Endothelial cell (in vitro differentiated cells): ENCODE data around the gene PPOX. TPM values are rescaled to one million over a fixed set of nuclear protein-coding genes. Genes with fewer than 3 reads are reported as not detected.
A peak's percentile ranks its signal among the peaks of the same experiment; 100 is the strongest.

Experiments
- DNase-seq: peaks from one replicate; pipeline ENCODE4 v3.0.0; 2021; ENCODE audit warnings: low spot score
- H3K27ac Mint-ChIP-seq: one replicate; pipeline ENCODE4 v1.8.0; 2021; ENCODE audit warnings: mixed read lengths, inconsistent platforms; ENCODE audit not compliant: unreplicated experiment
- H3K27me3 Mint-ChIP-seq: one replicate; pipeline ENCODE4 v1.8.0; 2021; ENCODE audit warnings: mild to moderate bottlenecking, moderate library complexity, mixed read lengths, inconsistent platforms; ENCODE audit not compliant: unreplicated experiment
- H3K36me3 Mint-ChIP-seq: one replicate; pipeline ENCODE4 v1.8.0; 2021; ENCODE audit warnings: mild to moderate bottlenecking, low read depth, mixed read lengths, inconsistent platforms; ENCODE audit not compliant: unreplicated experiment
- H3K4me1 Mint-ChIP-seq: one replicate; pipeline ENCODE4 v1.8.0; 2021; ENCODE audit warnings: mild to moderate bottlenecking, mixed read lengths, inconsistent platforms; ENCODE audit not compliant: unreplicated experiment
- H3K4me3 Mint-ChIP-seq: one replicate; pipeline ENCODE4 v1.8.0; 2021; ENCODE audit warnings: mild to moderate bottlenecking, mixed read lengths, inconsistent platforms; ENCODE audit not compliant: unreplicated experiment
- H3K9me3 Mint-ChIP-seq: one replicate; pipeline ENCODE4 v1.8.0; 2021; ENCODE audit warnings: mixed read lengths, inconsistent platforms; ENCODE audit not compliant: unreplicated experiment
- total RNA-seq: library from RNA; stranded (reverse); fragmentation: NEBNext Ultra II Directional; extraction: Animal tissue kit (Norgen Biotek cat#: 25700); gene quantifications from one replicate; pipeline ENCODE4 v1.2.1, GENCODE V29; 2021; ENCODE audit not compliant: unreplicated experiment
- TF ChIP-seq, protein P1 (sequence below): fragments of 200-600 bp; sonication (generic); IDR thresholded peaks from one replicate; pipeline ENCODE4 v1.5.0; 2021; ENCODE audit warnings: antibody characterized with exemption; ENCODE audit not compliant: unreplicated experiment

Gene PPOX
- total RNA-seq, 1 donor from 2014 or later: 39.0 TPM

DNA sequence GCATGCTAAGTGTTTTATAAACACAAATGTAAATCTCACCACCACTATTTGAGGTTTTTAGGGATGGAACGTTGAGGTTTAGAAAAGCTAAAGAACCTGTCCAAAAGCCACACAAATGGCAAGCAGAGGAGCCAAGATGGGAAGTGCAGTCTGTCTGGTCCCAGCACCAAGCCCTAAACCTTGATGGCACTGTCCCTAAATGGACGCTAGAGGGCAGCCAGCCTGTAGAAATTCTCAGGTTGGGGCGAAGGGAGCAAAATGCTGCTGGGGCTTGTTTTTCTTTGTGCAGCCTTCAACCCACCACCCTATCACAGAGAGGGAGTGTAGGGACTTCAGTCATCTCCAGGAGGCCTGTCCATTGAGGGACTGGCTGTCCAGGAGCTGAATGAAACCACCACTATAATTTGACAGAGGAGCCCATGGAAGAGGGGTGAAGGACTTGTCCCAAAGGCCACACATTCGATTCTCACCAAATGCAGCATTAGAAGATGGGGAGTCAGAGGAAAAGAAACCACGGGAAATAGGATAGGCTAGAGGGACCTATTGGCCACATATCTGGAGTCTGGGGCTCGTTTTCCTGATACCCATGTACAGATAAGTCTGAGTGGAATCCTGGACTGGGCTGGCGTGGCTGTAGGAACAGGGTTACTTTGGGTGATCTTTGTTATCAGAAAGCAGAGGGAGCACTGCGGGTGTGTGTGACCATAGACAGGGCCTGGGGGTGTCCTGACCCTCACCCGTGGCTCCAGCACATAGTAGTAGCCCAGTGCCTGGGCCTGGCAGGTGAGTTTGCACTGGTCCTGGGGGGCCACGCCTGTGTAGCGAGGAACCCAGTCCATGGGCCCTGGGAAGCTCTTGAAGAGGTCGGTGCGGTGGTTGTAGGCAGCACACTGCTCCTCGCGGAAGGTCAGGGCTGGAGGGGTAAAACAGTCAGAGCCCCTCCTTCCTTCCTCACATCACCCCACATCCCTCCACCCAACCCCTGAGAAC lies 26.5 kb downstream of the PPOX start:
- H3K27ac Mint-ChIP-seq: peak overlapping the region; percentile 13
- H3K4me1 Mint-ChIP-seq: peaks cover 69% of the 10 kb centered on the region
- peaks cover 9% of the 10 kb centered on the region for H3K27me3 Mint-ChIP-seq
- TF ChIP-seq, protein P1, sequence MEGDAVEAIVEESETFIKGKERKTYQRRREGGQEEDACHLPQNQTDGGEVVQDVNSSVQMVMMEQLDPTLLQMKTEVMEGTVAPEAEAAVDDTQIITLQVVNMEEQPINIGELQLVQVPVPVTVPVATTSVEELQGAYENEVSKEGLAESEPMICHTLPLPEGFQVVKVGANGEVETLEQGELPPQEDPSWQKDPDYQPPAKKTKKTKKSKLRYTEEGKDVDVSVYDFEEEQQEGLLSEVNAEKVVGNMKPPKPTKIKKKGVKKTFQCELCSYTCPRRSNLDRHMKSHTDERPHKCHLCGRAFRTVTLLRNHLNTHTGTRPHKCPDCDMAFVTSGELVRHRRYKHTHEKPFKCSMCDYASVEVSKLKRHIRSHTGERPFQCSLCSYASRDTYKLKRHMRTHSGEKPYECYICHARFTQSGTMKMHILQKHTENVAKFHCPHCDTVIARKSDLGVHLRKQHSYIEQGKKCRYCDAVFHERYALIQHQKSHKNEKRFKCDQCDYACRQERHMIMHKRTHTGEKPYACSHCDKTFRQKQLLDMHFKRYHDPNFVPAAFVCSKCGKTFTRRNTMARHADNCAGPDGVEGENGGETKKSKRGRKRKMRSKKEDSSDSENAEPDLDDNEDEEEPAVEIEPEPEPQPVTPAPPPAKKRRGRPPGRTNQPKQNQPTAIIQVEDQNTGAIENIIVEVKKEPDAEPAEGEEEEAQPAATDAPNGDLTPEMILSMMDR: peak; percentile 79
- DNase-seq: peak; percentile 61
- H3K36me3 Mint-ChIP-seq: peaks cover 25% of the 10 kb centered on the region
- H3K9me3 Mint-ChIP-seq: no peaks in the 10 kb centered on the region
- H3K4me3 Mint-ChIP-seq: peak overlapping the region; percentile 70

DNA sequence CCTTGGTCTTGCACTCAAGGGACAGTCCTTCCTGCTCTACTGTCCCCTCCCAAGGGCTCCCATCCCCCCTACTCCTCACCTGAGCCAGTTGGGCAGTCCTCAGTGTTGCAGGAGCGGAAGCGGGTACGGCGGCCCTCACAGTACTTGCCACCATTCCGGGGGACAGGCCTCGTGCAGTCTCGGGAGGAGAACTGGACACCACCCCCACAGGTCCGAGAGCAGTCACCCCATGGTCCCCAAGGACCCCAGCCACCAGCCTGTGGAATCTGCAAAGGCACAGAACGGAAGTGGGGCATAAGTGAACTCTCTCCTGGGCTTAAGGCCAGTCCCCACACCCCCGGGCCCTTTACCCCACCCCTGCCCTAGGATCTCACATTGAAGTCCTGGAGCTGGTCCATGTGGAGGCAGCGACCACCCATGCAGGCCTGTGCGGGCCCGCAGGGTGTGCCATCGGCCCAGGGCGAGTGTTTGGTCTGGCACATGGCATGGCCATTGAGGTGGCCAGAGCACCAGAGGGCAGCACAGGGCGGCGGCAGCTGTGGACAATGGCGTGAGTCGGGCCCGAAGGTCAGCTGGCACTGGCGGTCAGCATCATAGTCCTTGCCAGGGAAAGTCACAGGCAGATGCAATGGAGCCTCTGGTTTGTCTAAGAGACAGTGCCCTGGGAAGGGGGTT lies 27.5 kb downstream of the PPOX start:
- H3K4me3 Mint-ChIP-seq: no peak overlapping the region
- peak overlapping the region; percentile 13 for H3K27ac Mint-ChIP-seq
- DNase-seq: no peak
- TF ChIP-seq, protein P1: no peak
- peaks cover 25% of the 10 kb centered on the region for H3K36me3 Mint-ChIP-seq
- H3K9me3 Mint-ChIP-seq: no peaks in the 10 kb centered on the region
- H3K4me1 Mint-ChIP-seq: peaks cover 71% of the 10 kb centered on the region
- peaks cover 9% of the 10 kb centered on the region for H3K27me3 Mint-ChIP-seq

- H3K4me1 Mint-ChIP-seq: peaks cover 77% of the 10 kb centered on the region
- H3K36me3 Mint-ChIP-seq: peaks cover 25% of the 10 kb centered on the region
Observed at GRCh38 chr1:161195171-161195570, 28.9 kb downstream of the PPOX start.

DNA sequence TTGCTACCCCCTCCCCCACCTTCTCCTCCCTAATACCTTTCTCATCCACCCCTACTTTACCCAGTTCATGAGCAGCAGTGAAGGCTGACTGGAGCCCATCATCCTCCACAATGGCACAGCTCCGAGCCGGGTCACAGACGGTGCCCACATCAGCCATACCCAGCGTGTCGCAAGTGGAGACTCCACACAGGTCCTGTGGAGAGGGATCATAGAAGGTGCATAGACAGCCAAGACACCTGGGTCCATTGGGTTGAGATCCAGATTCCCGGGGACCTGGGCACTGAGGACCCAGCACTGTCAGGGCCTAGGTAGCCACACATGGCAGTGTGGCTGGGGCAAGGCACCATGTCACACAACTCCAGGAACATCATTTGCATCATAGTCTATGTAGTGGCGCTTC lies 29.9 kb downstream of the PPOX start:
- no peak for DNase-seq
- TF ChIP-seq, protein P1: no peak
- Mint-ChIP-seq H3K9me3 (no peaks in the 10 kb centered on the region), H3K4me3 (peak overlapping the region; percentile 85), H3K36me3 (peaks cover 25% of the 10 kb centered on the region), H3K27me3 (peaks cover 12% of the 10 kb centered on the region), H3K27ac (peak overlapping the region; percentile 24), H3K4me1 (peaks cover 83% of the 10 kb centered on the region)

More at GRCh38 chr1:161195171-161195570, 28.9 kb downstream of the PPOX start:
- no peak for DNase-seq
- H3K9me3 Mint-ChIP-seq: no peaks in the 10 kb centered on the region
- peak overlapping the region; percentile 36 for H3K27ac Mint-ChIP-seq
- peaks cover 12% of the 10 kb centered on the region for H3K27me3 Mint-ChIP-seq
- peak overlapping the region; percentile 78 for H3K4me3 Mint-ChIP-seq
- TF ChIP-seq, protein P1: no peak
